OCI-LY7 (cell line): ENCODE data around the gene ITGB6. TPM values are rescaled to one million over a fixed set of nuclear protein-coding genes. Genes with fewer than 3 reads are reported as not detected.

Source experiments
- BruUV-seq: library from RNA; stranded (reverse); fragments of 400-500 nt; replicated peaks from 2 replicates; lab custom pipeline; 2021; lab: Mats Ljungman, UMichigan
- CTCF ChIA-PET: fragments of 300-600 bp; sonication (Branson Sonifier 250); formaldehyde crosslinking; loops from one replicate; lab custom pipeline; 2022; ENCODE audit warnings: antibody characterized with exemption; ENCODE audit not compliant: unreplicated experiment; lab: Charles Lee
- POLR2A ChIA-PET: fragments of 300-600 bp; sonication (Branson Sonifier 250); formaldehyde crosslinking; loops from one replicate; lab custom pipeline; 2022; ENCODE audit warnings: antibody characterized with exemption; lab: Charles Lee
- DNase-seq: peaks from one replicate; pipeline ENCODE4 v3.0.0-alpha.2; 2015; ENCODE audit warnings: low spot score
- H2AFZ ChIP-seq: fragments of 200-600 bp; sonication (generic), shearing (Covaris generic); 2 replicates; pipeline ENCODE4 v1.6.1; 2014; ENCODE audit warnings: mild to moderate bottlenecking, antibody characterized with exemption, low read length, moderate library complexity
- H3K27ac ChIP-seq: fragments of 200-600 bp; sonication (generic); 2 replicates; pipeline ENCODE4 v1.5.1; 2014; ENCODE audit warnings: mixed run types, low read depth, mild to moderate bottlenecking, moderate library complexity, low read length, inconsistent platforms; ENCODE audit not compliant: poor library complexity, severe bottlenecking
- H3K36me3 ChIP-seq: fragments of 200-600 bp; sonication (generic); 2 replicates; pipeline ENCODE4 v1.6.1; 2014; ENCODE audit warnings: mild to moderate bottlenecking, antibody characterized with exemption, low read length, moderate library complexity, mixed read lengths; ENCODE audit not compliant: insufficient read depth
- H3K4me1 ChIP-seq: fragments of 200-600 bp; sonication (generic); 2 replicates; pipeline ENCODE4 v1.5.1; 2014; ENCODE audit warnings: mild to moderate bottlenecking, low read length; ENCODE audit not compliant: insufficient read depth, poor library complexity, severe bottlenecking
- H3K4me2 ChIP-seq: fragments of 200-600 bp; sonication (generic); 2 replicates; pipeline ENCODE4 v1.6.1; 2014; ENCODE audit warnings: mild to moderate bottlenecking, low read length
- H3K4me3 ChIP-seq: fragments of 200-600 bp; sonication (generic); 2 replicates; pipeline ENCODE4 v1.5.1; 2014; ENCODE audit warnings: mild to moderate bottlenecking, low read depth, low read length; ENCODE audit not compliant: poor library complexity, severe bottlenecking
- H3K79me2 ChIP-seq: fragments of 200-600 bp; sonication (generic); 2 replicates; pipeline ENCODE4 v1.6.1; 2016; ENCODE audit warnings: low read depth, mild to moderate bottlenecking, low read length, moderate library complexity, mixed read lengths; ENCODE audit not compliant: insufficient read depth
- H3K9me2 ChIP-seq: fragments of 200-600 bp; sonication (generic); 2 replicates; pipeline ENCODE4 v1.6.1; 2016; ENCODE audit warnings: mild to moderate bottlenecking, low read length, mixed read lengths; ENCODE audit not compliant: insufficient read depth
- H3K9me3 ChIP-seq: fragments of 200-600 bp; sonication (generic); 2 replicates; pipeline ENCODE4 v1.6.1; 2014; ENCODE audit warnings: mild to moderate bottlenecking, mixed run types, low read length, mixed read lengths
- H4K20me1 ChIP-seq: fragments of 200-600 bp; sonication (generic); 2 replicates; pipeline ENCODE4 v1.6.1; 2014; ENCODE audit warnings: mild to moderate bottlenecking, antibody characterized with exemption, low read length, moderate library complexity, mixed read lengths; ENCODE audit not compliant: insufficient read depth
- EZH2phosphoT487 ChIP-seq: fragments of 200-600 bp; sonication (generic); IDR thresholded peaks from 2 replicates; pipeline ENCODE4 v1.6.1; 2018; ENCODE audit warnings: low read depth, borderline replicate concordance, mild to moderate bottlenecking, mixed run types, antibody characterized with exemption, low read length, moderate library complexity, mixed read lengths
- intact Hi-C: fragments of 100-400 bp; cut with micrococcal nuclease; formaldehyde crosslinking; loops from one replicate; pipeline ENCODE4 v1.10.0; 2022; ENCODE audit not compliant: unreplicated experiment
- total RNA-seq, 2 experiments: library from RNA; depleted of rRNA in 1 of 2; stranded (reverse); fragments of >200 nt in 1 of 2; shearing (Covaris generic) in 1 of 2; gene quantifications; 2 replicates each; pipeline ENCODE4 v1.2.3, GENCODE V29; 2014 to 2022
- TF ChIP-seq, protein P1 (sequence below): fragments of 200-600 bp; sonication (generic); conservative IDR thresholded peaks from 2 replicates; pipeline ENCODE4 v1.5.1; 2014; ENCODE audit warnings: mild to moderate bottlenecking, antibody characterized with exemption, low read length, moderate library complexity, mixed read lengths

The ITGB6 gene
- total RNA-seq, 2 experiments from 2014 or later = not detected

DNA sequence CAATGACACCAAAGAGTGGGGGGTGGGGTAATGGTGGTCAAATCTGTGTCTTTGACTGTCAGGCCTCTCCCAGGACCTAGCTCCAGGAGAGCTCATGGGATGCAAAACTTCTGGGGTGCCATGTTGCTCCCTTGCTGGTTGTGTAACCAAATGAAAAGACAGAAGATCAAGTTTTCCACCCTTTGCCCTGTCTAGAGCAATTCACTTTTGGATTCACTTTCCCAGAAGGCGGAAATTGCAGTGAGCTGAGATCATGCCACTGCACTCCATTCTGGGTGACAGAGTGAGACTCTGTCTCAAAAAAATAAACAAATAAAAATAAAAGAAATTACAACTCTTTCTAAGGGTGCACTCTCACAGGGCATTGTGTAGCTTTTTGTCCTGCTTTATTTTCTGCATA is 102.7 kb downstream of the ITGB6 start:
- no peaks in the 10 kb centered on the region for H4K20me1 ChIP-seq
- no peak overlapping the region for H3K4me2 ChIP-seq
- no peaks in the 10 kb centered on the region for H3K9me3 ChIP-seq
- ChIA-PET CTCF (no interaction called here), POLR2A (interaction anchor here (0.6 to 0.7 kb wide), 2 partner anchors 27 to 618 kb away, joined by 3 read pairs; no protein-coding TSS in a partner anchor)
- no peak overlapping the region for H3K4me3 ChIP-seq
- no peaks in the 10 kb centered on the region for H3K79me2 ChIP-seq
- H3K36me3 ChIP-seq = no peaks in the 10 kb centered on the region
- H2AFZ ChIP-seq = no peak overlapping the region
- BruUV-seq = no TSS peak
- no peak for DNase-seq
- TF ChIP-seq EZH2phosphoT487 = no peak
- TF ChIP-seq, protein P1, sequence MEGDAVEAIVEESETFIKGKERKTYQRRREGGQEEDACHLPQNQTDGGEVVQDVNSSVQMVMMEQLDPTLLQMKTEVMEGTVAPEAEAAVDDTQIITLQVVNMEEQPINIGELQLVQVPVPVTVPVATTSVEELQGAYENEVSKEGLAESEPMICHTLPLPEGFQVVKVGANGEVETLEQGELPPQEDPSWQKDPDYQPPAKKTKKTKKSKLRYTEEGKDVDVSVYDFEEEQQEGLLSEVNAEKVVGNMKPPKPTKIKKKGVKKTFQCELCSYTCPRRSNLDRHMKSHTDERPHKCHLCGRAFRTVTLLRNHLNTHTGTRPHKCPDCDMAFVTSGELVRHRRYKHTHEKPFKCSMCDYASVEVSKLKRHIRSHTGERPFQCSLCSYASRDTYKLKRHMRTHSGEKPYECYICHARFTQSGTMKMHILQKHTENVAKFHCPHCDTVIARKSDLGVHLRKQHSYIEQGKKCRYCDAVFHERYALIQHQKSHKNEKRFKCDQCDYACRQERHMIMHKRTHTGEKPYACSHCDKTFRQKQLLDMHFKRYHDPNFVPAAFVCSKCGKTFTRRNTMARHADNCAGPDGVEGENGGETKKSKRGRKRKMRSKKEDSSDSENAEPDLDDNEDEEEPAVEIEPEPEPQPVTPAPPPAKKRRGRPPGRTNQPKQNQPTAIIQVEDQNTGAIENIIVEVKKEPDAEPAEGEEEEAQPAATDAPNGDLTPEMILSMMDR = no peak
- no peaks in the 10 kb centered on the region for H3K4me1 ChIP-seq
- intact Hi-C loops = no loop called here
- H3K27ac ChIP-seq = no peak overlapping the region
- no peaks in the 10 kb centered on the region for H3K9me2 ChIP-seq

DNA sequence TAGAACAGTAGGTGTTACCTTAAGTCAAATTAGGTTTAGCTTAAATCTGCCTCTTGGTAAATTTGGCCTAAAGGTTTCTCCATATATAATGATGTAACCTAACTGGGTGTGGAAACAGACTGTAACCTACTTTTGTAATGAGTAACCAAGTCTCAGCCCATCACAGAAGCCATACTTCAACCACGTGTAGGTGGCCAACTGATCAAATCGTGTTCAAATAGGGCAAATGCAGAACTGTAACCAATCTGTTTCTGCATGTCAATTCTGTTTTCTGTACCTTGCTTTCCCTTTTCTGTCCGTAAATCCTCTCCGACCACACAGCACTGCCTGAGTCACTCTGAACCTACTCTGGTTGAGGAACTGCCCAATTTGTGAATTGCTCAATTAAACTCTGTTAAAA is 103.7 kb downstream of the ITGB6 start:
- intact Hi-C loops = no loop called here
- ChIA-PET POLR2A (no interaction called here), CTCF (no interaction called here)

DNA sequence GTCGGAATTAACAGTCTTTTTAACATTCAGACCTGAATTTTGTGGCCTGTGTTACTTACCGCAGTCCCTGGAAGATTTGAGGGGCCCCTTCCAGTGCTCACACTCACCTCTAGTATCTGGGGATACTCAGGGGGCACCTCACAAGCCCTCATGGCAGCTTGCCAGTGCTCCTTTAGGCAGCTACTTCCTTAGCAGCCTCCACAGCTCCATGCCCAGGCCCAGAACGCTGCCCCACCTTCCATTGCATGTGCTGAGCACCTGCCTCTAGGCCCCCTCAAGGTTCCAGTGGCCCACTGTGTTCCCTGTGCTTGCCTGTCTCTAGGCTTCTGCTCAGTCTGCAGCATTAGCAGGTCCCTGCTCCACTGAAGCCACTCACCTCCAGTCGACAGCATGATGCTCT is 107.6 kb downstream of the ITGB6 start:
- TF ChIP-seq, protein P1 = no peak
- TF ChIP-seq EZH2phosphoT487 = no peak
- no peak for DNase-seq
- CTCF ChIA-PET = no interaction called here
- H3K9me2 ChIP-seq = no peaks in the 10 kb centered on the region
- BruUV-seq = no TSS peak
- H2AFZ ChIP-seq = no peak overlapping the region
- H3K36me3 ChIP-seq = no peaks in the 10 kb centered on the region
- no peaks in the 10 kb centered on the region for H3K4me1 ChIP-seq
- no peak overlapping the region for H3K4me3 ChIP-seq
- H4K20me1 ChIP-seq = no peaks in the 10 kb centered on the region
- H3K27ac ChIP-seq = no peak overlapping the region
- no peaks in the 10 kb centered on the region for H3K9me3 ChIP-seq
- no peak overlapping the region for H3K4me2 ChIP-seq
- POLR2A ChIA-PET = interaction anchor here (0.7 kb wide), 1 partner anchor 177 kb away, joined by 3 read pairs; no protein-coding TSS in a partner anchor
- no peaks in the 10 kb centered on the region for H3K79me2 ChIP-seq
- intact Hi-C loops = no loop called here

More for the DNA sequence above, 103.7 kb downstream of the ITGB6 start:
- Histone ChIP-seq H3K4me3 (no peak overlapping the region), H3K79me2 (no peaks in the 10 kb centered on the region), H4K20me1 (no peaks in the 10 kb centered on the region), H3K9me3 (no peaks in the 10 kb centered on the region), H3K9me2 (no peaks in the 10 kb centered on the region), H2AFZ (no peak overlapping the region), H3K4me1 (no peaks in the 10 kb centered on the region), H3K36me3 (no peaks in the 10 kb centered on the region), H3K27ac (no peak overlapping the region), H3K4me2 (no peak overlapping the region)
- BruUV-seq = no TSS peak
- TF ChIP-seq EZH2phosphoT487 = no peak
- TF ChIP-seq, protein P1 = no peak
- DNase-seq = no peak
